GM12873 (cell line): ENCODE results near the gene ZNF865.
A peak's percentile ranks its signal among the peaks of the same experiment; 100 is the strongest.

Experiments
- TF ChIP-seq, protein P1 (sequence below): IDR thresholded peaks from 2 replicates; pipeline ENCODE4 v1.5.1; 2012; ENCODE audit warnings: low read depth, mild to moderate bottlenecking, moderate library complexity, low read length, control low read depth; ENCODE audit not compliant: insufficient read depth; ENCODE audit errors: missing control alignments

Gene ZNF865

DNA sequence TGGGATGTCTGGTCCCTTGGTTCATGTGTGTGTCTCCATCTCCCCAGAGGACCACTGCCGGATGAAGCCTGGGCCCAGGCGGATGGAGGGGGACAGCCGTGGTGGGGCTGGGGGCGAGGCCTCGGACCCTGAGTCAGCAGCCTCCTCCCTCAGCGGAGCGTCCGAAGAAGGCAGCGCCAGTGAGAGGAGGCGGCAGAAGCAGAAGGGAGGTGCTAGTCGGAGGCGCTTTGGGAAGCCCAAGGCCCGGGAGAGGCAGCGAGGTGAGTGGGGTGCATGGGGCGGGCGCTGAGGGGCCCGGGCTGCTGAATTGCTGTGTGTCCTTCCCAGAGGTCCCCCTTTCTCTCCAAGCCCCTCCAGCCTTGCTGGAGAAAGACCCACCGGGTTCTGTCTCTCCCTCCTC lies 45.8 kb downstream of the ZNF865 start:
- TF ChIP-seq, protein P1, sequence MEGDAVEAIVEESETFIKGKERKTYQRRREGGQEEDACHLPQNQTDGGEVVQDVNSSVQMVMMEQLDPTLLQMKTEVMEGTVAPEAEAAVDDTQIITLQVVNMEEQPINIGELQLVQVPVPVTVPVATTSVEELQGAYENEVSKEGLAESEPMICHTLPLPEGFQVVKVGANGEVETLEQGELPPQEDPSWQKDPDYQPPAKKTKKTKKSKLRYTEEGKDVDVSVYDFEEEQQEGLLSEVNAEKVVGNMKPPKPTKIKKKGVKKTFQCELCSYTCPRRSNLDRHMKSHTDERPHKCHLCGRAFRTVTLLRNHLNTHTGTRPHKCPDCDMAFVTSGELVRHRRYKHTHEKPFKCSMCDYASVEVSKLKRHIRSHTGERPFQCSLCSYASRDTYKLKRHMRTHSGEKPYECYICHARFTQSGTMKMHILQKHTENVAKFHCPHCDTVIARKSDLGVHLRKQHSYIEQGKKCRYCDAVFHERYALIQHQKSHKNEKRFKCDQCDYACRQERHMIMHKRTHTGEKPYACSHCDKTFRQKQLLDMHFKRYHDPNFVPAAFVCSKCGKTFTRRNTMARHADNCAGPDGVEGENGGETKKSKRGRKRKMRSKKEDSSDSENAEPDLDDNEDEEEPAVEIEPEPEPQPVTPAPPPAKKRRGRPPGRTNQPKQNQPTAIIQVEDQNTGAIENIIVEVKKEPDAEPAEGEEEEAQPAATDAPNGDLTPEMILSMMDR = no peak

DNA sequence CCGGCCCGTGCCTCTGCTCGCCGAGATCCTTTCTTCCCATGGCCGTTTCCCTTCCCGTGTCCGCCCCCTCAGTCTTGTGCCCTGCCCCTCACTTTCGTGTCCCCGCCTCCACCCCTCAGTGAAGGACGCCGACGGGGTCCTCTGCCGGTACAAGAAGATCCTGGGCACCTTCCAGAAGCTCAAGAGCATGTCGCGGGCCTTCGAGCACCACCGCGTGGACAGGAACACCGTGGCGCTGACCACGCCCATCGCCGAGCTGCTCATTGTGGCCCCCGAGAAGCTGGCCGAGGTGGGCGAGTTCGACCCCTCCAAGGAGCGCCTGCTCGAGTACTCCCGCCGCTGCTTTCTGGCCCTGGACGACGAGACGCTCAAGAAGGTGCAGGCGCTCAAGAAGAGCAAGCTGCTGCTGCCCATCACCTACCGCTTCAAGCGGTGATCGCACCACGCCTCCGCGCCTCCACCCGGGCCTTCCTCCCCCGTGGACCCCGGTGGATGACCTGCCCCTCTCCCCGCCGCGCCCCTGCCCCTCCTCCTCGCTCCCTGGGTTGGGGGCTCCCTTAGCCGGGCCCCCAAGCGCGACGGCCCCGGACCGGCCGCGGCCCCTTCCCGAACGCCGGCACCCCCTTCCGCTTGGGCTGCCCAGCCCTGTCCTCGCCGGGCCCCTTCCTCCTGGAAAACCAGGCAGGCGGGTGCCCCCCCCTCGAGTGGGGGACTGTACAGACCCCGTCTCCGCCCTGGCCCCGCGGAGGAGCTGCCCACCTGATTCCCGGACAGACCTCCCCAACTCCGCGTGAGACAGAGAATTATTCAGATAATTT lies 47.1 kb downstream of the ZNF865 start:
- TF ChIP-seq, protein P1 = no peak

DNA sequence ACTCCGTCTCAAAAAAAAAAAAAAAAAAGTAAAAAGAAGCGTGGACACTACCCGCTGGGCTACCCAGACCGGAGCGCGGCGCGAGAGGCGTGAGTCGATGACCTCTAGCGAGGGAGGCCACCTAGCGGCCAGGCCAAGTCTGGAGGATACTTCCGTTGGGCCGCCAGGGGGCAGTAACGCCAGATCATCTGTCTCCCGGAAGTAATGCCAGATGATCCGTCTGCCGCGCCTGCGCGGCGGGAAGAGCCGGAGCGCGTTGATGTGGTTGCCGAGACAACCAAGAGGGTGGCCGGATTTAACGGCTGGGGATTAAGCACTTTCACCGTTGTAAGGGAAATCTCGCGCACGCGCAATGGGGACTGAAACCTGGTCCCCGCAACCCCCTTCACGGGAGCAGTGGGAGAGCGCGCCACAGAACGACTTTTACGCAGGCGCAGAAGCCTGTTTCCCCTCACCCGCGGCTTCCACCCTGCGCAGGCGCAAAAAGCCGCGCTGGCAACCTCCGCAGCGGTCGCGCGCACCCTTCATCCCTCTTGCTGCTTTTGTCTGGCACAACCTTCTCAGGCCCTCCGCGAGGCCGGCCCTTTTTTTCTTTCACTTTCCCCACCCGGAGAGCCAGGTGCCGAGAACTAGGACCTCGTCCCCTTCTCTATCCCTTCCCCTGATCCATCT lies 48.3 kb downstream of the ZNF865 start:
- TF ChIP-seq, protein P1 = peak; percentile 100

DNA sequence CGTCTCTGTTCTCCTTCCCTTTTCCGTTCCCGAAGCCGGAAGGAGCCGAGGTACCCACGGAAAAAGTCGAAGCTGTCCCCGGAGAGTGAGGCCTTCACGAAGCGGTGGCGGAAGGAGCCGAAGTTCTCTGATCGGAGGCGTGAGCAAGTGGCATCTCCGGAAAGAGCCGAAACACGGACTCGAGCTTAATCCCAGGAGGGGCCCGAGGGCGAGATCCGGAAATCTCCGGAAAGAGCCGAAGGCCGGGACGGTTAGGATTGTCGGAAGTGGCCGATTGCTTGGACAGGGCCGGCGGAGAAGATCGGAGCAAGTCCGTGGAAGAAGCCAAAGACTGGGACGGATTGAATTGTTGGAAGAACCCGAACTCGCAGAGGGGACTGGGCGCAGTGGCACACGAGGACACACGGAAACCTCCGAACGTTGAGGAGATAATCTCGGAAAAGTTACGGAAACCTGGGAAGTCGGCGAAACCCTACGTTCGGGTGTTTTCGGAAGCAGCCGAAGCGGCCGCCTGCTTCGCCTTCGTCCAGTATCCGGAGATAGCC lies 48.9 kb downstream of the ZNF865 start:
- TF ChIP-seq, protein P1 = no peak

DNA sequence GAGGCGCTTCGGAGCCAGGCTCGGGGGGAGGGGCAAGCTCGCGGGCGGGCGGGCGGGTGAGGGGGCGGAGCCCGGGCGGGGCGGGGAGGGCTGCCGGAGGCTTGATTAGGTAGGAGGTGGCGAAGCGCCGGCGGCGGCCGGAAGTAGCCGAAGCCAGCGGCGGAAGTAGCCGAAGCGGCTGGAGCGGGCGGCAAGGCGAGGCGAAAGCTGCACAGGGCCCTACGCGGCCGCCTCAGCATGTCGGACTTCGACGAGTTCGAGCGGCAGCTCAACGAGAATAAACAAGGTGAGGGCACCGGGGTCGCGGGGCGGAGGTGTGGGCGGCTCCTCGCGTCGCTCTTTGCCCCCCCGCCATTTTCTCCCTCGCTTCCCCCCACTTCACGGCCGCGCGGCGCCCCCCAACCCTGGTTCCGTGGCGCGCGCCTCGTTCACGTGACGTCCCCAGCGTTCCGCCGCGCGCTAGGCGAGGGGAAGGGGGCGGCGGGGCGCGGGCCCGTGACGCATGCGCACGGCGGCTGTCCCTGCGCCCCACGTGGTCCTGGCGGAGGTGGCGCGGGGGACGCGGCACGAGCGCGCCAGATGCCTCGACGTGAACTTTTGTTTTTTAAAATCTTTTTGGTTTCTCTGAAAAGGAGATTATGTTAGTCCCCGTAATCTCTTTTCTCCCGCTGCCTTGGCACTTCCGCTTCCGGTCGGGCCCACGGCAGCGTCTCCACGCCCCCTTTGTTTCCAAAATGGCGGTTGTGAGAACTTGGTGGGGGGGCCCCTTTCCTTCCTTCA lies 49.6 kb downstream of the ZNF865 start, which contains the start of gene U2AF2:
TSS of gene U2AF2 (plus strand) at position 168 of the 780 bp plus-strand sequence. CDS start at position 238, 70 bp downstream.
- TF ChIP-seq, protein P1 = no peak

DNA sequence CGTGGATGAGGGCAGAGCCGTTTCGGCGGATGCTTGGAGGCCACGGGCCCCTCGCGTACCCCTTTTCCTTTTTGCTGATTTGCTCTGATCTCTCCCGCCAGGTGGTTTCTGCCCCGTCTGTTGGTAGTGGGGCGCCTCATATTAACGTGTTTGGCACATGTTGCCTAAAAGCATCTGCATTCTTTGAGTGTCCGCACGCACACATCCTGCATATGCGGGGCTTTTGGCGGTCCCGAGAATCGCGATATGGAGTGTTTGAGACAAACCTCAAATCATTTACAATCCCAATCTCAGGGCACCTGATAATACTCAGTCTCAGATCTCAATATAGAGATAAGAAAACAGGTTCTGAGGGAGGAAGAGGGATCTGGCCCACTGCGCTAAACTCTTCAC lies 50.2 kb downstream of the ZNF865 start:
- TF ChIP-seq, protein P1 = no peak

DNA sequence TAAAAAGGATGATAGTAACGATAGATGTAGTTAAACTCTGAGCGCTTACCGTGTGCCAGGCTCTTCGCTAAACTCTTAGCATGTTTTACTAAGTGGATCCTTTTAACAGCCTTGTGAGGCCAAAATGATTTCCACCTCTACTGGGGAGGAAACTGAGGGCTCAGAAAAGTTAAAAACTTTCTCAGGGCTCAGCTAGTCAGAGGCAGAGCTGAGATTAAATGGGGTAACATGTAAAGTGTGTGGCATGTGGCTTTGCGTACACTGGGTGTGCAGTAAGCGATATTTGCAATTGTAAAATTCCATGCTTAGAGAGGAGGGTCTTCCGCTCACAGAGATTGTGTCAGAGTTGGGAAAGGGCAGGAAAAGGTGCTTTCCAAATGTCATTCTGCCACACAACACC lies 51.1 kb downstream of the ZNF865 start:
- TF ChIP-seq, protein P1 = no peak
